HEK293 (cell line): Measurements from ENCODE around the gene RHOU.
A peak's percentile ranks its signal among the peaks of the same experiment; 100 is the strongest.

Source experiments
- CTCF ChIA-PET: fragments of 350-600 bp; formaldehyde crosslinking; extraction: SDS; loops from one replicate; lab custom pipeline; 2021; ENCODE audit warnings: antibody characterized with exemption; lab: Yijun Ruan, JAX
- POLR2A ChIA-PET: fragments of 300-600 bp; formaldehyde crosslinking; extraction: SDS; loops from one replicate; lab custom pipeline; 2020; ENCODE audit warnings: antibody characterized with exemption, inconsistent platforms; lab: Yijun Ruan, JAX
- H3K27ac ChIP-seq: fragments of 200-500 bp; sonication (Bioruptor generic); 2 replicates; pipeline ENCODE4 v1.5.1; 2014; ENCODE audit warnings: low read depth, low read length, control low read depth, inconsistent platforms; ENCODE audit errors: extremely low read depth
- H3K36me3 ChIP-seq, 2 experiments: fragments of 200-500 bp in 1 of 2; sonication (Bioruptor generic) in 1 of 2; 1 replicate in 1 of 2; 2 replicates in 1 of 2; pipeline ENCODE4 v1.5.1; 2014 to 2017; ENCODE audit warnings: inconsistent platforms in 2 of 2, low read length in 2 of 2; ENCODE audit not compliant: control insufficient read depth in 2 of 2, insufficient read depth in 1 of 2
- H3K4me1 ChIP-seq: fragments of 200-500 bp; sonication (Bioruptor generic); 2 replicates; pipeline ENCODE4 v1.5.1; 2014; ENCODE audit warnings: mild to moderate bottlenecking, low read length, inconsistent platforms; ENCODE audit not compliant: control insufficient read depth, insufficient read depth
- H3K4me3 ChIP-seq: 2 replicates; pipeline ENCODE4 v1.5.1; 2011; ENCODE audit warnings: low read depth, mild to moderate bottlenecking, control low read depth, low read length, moderate library complexity
- H3K9me3 ChIP-seq: fragments of 200-500 bp; sonication (Bioruptor generic); 2 replicates; pipeline ENCODE4 v1.5.1; 2014; ENCODE audit warnings: low read depth, low read length, inconsistent platforms; ENCODE audit not compliant: control insufficient read depth, insufficient read depth
- ELK4 ChIP-seq: IDR thresholded peaks from 2 replicates; pipeline ENCODE4 v1.6.1; 2011; ENCODE audit warnings: mild to moderate bottlenecking, low read depth, low read length, borderline replicate concordance
- GLI2 ChIP-seq: fragments of 450-650 bp; formaldehyde crosslinking; IDR thresholded peaks from 2 replicates; pipeline ENCODE4; 2017; ENCODE audit warnings: missing biosample characterization, missing genetic modification characterization, low read depth, borderline replicate concordance
- PATZ1 ChIP-seq: fragments of 450-650 bp; formaldehyde crosslinking; IDR thresholded peaks from 2 replicates; pipeline ENCODE4 v1.5.1; 2016; ENCODE audit warnings: missing biosample characterization, missing genetic modification characterization
- SP7 ChIP-seq: fragments of 450-650 bp; formaldehyde crosslinking; IDR thresholded peaks from 2 replicates; pipeline ENCODE4 v1.5.1; 2016; ENCODE audit warnings: missing biosample characterization, missing genetic modification characterization
- ZNF211 ChIP-seq: fragments of 450-650 bp; formaldehyde crosslinking; IDR thresholded peaks from 2 replicates; pipeline ENCODE4 v1.5.1; 2016; ENCODE audit warnings: low read depth, missing biosample characterization, missing genetic modification characterization
- ZNF354C ChIP-seq: fragments of 450-650 bp; formaldehyde crosslinking; IDR thresholded peaks from 2 replicates; pipeline ENCODE4 v1.5.1; 2016; ENCODE audit warnings: missing biosample characterization, missing genetic modification characterization, low read depth, borderline replicate concordance
- ZNF398 ChIP-seq: fragments of 450-650 bp; formaldehyde crosslinking; IDR thresholded peaks from 2 replicates; pipeline ENCODE4 v1.5.1; 2017; ENCODE audit warnings: missing biosample characterization, missing genetic modification characterization
- ZNF501 ChIP-seq: fragments of 450-650 bp; formaldehyde crosslinking; IDR thresholded peaks from 2 replicates; pipeline ENCODE4 v1.5.1; 2016; ENCODE audit warnings: missing biosample characterization, missing genetic modification characterization
- ZNF549 ChIP-seq: fragments of 450-650 bp; IDR thresholded peaks from 2 replicates; pipeline ENCODE4 v1.5.1; 2018; ENCODE audit warnings: missing biosample characterization, missing genetic modification characterization, mild to moderate bottlenecking, inconsistent platforms, moderate library complexity
- ZNF596 ChIP-seq: fragments of 450-650 bp; IDR thresholded peaks from 2 replicates; pipeline ENCODE4 v1.5.0; 2018; ENCODE audit warnings: missing biosample characterization, mild to moderate bottlenecking, missing genetic modification characterization, moderate library complexity
- ZNF670 ChIP-seq: fragments of 450-650 bp; formaldehyde crosslinking; IDR thresholded peaks from 2 replicates; pipeline ENCODE4 v1.5.1; 2016; ENCODE audit warnings: missing biosample characterization, missing genetic modification characterization, low read depth
- ZNF692 ChIP-seq: fragments of 450-650 bp; formaldehyde crosslinking; IDR thresholded peaks from 2 replicates; pipeline ENCODE4 v1.5.1; 2016; ENCODE audit warnings: missing biosample characterization, missing genetic modification characterization
- ZSCAN4 ChIP-seq: fragments of 450-650 bp; formaldehyde crosslinking; IDR thresholded peaks from 2 replicates; pipeline ENCODE4 v1.5.1; 2017; ENCODE audit warnings: missing biosample characterization, missing genetic modification characterization

The RHOU gene

GRCh38 chr1:228770779-228771223 lies 35.5 kb downstream of the RHOU start (continued):
- TF ChIP-seq PATZ1 (tag by site-specific recombination) (peak; percentile 69; the same call in 1 of the 2 replicates), SP7 (peak; percentile 84)

- ChIA-PET CTCF (no interaction called here), POLR2A (no interaction called here)
- Histone ChIP-seq H3K4me1 (peaks cover 28% of the 10 kb centered on the region), H3K27ac (no peak overlapping the region), H3K4me3 (no peak overlapping the region), H3K36me3 (no peaks in the 10 kb centered on the region), H3K9me3 (no peaks in the 10 kb centered on the region)
- TF ChIP-seq ZNF501 (tag by site-specific recombination) (no peak), ZNF549 (tag by site-specific recombination) (no peak), ZNF398 (tag by site-specific recombination) (peak; percentile 52; the same call in 1 of the 2 replicates), PATZ1 (tag by site-specific recombination) (peak; percentile 24; the same call in 1 of the 2 replicates), ZNF354C (tag by site-specific recombination) (no peak), ZNF596 (tag by site-specific recombination) (0 out of 2 replicates have a peak, but pooled peaks have one; percentile 13), ZNF670 (tag by site-specific recombination) (no peak), ZNF211 (no peak), GLI2 (tag by site-specific recombination) (no peak), ELK4 (no peak), ZSCAN4 (tag by site-specific recombination) (peak; percentile 61), ZNF692 (tag by site-specific recombination) (peak; percentile 52; the same call in 1 of the 2 replicates)
Measured at GRCh38 chr1:228772516-228773212, 37.4 kb downstream of the RHOU start.
